ENCODE measurements around the gene LCK.

- TF ChIP-seq, protein P1, sequence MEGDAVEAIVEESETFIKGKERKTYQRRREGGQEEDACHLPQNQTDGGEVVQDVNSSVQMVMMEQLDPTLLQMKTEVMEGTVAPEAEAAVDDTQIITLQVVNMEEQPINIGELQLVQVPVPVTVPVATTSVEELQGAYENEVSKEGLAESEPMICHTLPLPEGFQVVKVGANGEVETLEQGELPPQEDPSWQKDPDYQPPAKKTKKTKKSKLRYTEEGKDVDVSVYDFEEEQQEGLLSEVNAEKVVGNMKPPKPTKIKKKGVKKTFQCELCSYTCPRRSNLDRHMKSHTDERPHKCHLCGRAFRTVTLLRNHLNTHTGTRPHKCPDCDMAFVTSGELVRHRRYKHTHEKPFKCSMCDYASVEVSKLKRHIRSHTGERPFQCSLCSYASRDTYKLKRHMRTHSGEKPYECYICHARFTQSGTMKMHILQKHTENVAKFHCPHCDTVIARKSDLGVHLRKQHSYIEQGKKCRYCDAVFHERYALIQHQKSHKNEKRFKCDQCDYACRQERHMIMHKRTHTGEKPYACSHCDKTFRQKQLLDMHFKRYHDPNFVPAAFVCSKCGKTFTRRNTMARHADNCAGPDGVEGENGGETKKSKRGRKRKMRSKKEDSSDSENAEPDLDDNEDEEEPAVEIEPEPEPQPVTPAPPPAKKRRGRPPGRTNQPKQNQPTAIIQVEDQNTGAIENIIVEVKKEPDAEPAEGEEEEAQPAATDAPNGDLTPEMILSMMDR (IDR thresholded peaks at IDR 0.05; ENCODE audit: low read depth, low read length), result no peak
- TF ChIP-seq POLR2A (IDR thresholded peaks at IDR 0.05; ENCODE audit: extremely low read depth, insufficient read length) (no peak), MAX (IDR thresholded peaks at IDR 0.05; ENCODE audit: low read depth, low read length) (no peak), MYC (IDR thresholded peaks at IDR 0.05; ENCODE audit: low read depth, low read length) (no peak)
Observed at GRCh38 chr1:32318127-32318869, 67.2 kb downstream of the LCK start.

Data from NB4 (cell line).